ENCODE data around the gene FUNDC2.
"Not testable (repeated sequence)": the region's sequence is repeated elsewhere in the genome, so short reads cannot be mapped to it uniquely, and the experiment has no call there.

FUNDC2 gene

GRCh38 chrX:155008578-155008977 is 18.1 kb upstream of the FUNDC2 start:
- H3K4me2 ChIP-seq (ENCODE audit: insufficient read depth, low read length, poor library complexity, severe bottlenecking); H3K4me1 ChIP-seq (ENCODE audit: control insufficient read depth in 2 of 2, insufficient read depth in 1 of 2, low read depth in 1 of 2, low read length in 2 of 2); H2BK15ac ChIP-seq (ENCODE audit: low read length); H4K91ac ChIP-seq (ENCODE audit: low read depth, low read length, poor library complexity); H2BK12ac ChIP-seq (ENCODE audit: low read length); H2AFZ ChIP-seq (ENCODE audit: low read length); DNase-seq (ENCODE audit: low spot score); H3K9ac ChIP-seq (ENCODE audit: low read depth, low read length, poor library complexity); H2AK5ac ChIP-seq (ENCODE audit: low read depth, low read length); H3K36me3 ChIP-seq (replicated peaks in 1 of 2; ENCODE audit: control insufficient read depth in 2 of 2, insufficient read depth in 2 of 2, low read length in 2 of 2); H3K27me3 ChIP-seq (ENCODE audit: control insufficient read depth in 3 of 3, insufficient read depth in 3 of 3, low read depth in 1 of 3, low read length in 3 of 3); H3K9me3 ChIP-seq (replicated peaks in 1 of 2; ENCODE audit: control insufficient read depth in 2 of 2, insufficient read depth in 1 of 2, low read depth in 1 of 2, low read length in 2 of 2); H2BK5ac ChIP-seq (ENCODE audit: low read length); H3K14ac ChIP-seq (ENCODE audit: low read length); H3K79me1 ChIP-seq (ENCODE audit: low read depth, low read length); H3K4ac ChIP-seq (ENCODE audit: low read length); H3K23ac ChIP-seq (ENCODE audit: low read depth, low read length, poor library complexity); H3K4me3 ChIP-seq (ENCODE audit: low read length in 2 of 2); H2BK120ac ChIP-seq (ENCODE audit: low read depth, low read length); H4K8ac ChIP-seq (ENCODE audit: low read depth, low read length); H3K18ac ChIP-seq (ENCODE audit: low read length); H3K27ac ChIP-seq (replicated peaks; ENCODE audit: low read length): not testable (repeated sequence)
- WGBS, 2 donors (ENCODE audit: extremely low coverage in 2 of 2, insufficient read length in 2 of 2, insufficient replicate concordance in 1 of 2): no CpG with 5 or more reads among the region's 12 CpGs

GRCh38 chrX:155009994-155010472 is 16.6 kb upstream of the FUNDC2 start:
- no peak overlapping the region for H3K4ac ChIP-seq (ENCODE audit: low read length)
- no peak overlapping the region for H3K23ac ChIP-seq (ENCODE audit: low read depth, low read length, poor library complexity)
- no peak for DNase-seq (ENCODE audit: low spot score)
- H2AK5ac ChIP-seq (ENCODE audit: low read depth, low read length): no peak overlapping the region
- H3K14ac ChIP-seq (ENCODE audit: low read length): no peak overlapping the region
- H2BK15ac ChIP-seq (ENCODE audit: low read length): no peak overlapping the region
- no peaks in the 10 kb centered on the region for H3K27me3 ChIP-seq (ENCODE audit: control insufficient read depth in 3 of 3, insufficient read depth in 3 of 3, low read depth in 1 of 3, low read length in 3 of 3)
- no CpG with 5 or more reads among the region's 3 CpGs for WGBS, 2 donors (ENCODE audit: extremely low coverage in 2 of 2, insufficient read length in 2 of 2, insufficient replicate concordance in 1 of 2)
- H3K4me3 ChIP-seq (ENCODE audit: low read length in 2 of 2): no peak overlapping the region
- H3K9me3 ChIP-seq (replicated peaks in 1 of 2; ENCODE audit: control insufficient read depth in 2 of 2, insufficient read depth in 1 of 2, low read depth in 1 of 2, low read length in 2 of 2): no peaks in the 10 kb centered on the region
- no peak overlapping the region for H2BK5ac ChIP-seq (ENCODE audit: low read length)
- H2BK12ac ChIP-seq (ENCODE audit: low read length): no peak overlapping the region
- no peak overlapping the region for H2BK120ac ChIP-seq (ENCODE audit: low read depth, low read length)
- H3K4me1 ChIP-seq (ENCODE audit: control insufficient read depth in 2 of 2, insufficient read depth in 1 of 2, low read depth in 1 of 2, low read length in 2 of 2): no peaks in the 10 kb centered on the region
- no peak overlapping the region for H2AFZ ChIP-seq (ENCODE audit: low read length)
- H3K4me2 ChIP-seq (ENCODE audit: insufficient read depth, low read length, poor library complexity, severe bottlenecking): no peak overlapping the region
- no peak overlapping the region for H4K8ac ChIP-seq (ENCODE audit: low read depth, low read length)
- H4K91ac ChIP-seq (ENCODE audit: low read depth, low read length, poor library complexity): no peak overlapping the region
- no peak overlapping the region for H3K18ac ChIP-seq (ENCODE audit: low read length)
- H3K27ac ChIP-seq (replicated peaks; ENCODE audit: low read length): no peak overlapping the region
- no peak overlapping the region for H3K9ac ChIP-seq (ENCODE audit: low read depth, low read length, poor library complexity)
- no peaks in the 10 kb centered on the region for H3K36me3 ChIP-seq (replicated peaks in 1 of 2; ENCODE audit: control insufficient read depth in 2 of 2, insufficient read depth in 2 of 2, low read length in 2 of 2)
- no peaks in the 10 kb centered on the region for H3K79me1 ChIP-seq (ENCODE audit: low read depth, low read length)

- Histone ChIP-seq H4K8ac (ENCODE audit: low read depth, low read length) (no peak overlapping the region), H2BK12ac (ENCODE audit: low read length) (no peak overlapping the region), H3K27ac (replicated peaks; ENCODE audit: low read length) (no peak overlapping the region), H3K4me2 (ENCODE audit: insufficient read depth, low read length, poor library complexity, severe bottlenecking) (no peak overlapping the region), H3K4me1 (ENCODE audit: control insufficient read depth in 2 of 2, insufficient read depth in 1 of 2, low read depth in 1 of 2, low read length in 2 of 2) (no peaks in the 10 kb centered on the region), H3K9me3 (replicated peaks in 1 of 2; ENCODE audit: control insufficient read depth in 2 of 2, insufficient read depth in 1 of 2, low read depth in 1 of 2, low read length in 2 of 2) (no peaks in the 10 kb centered on the region), H2BK5ac (ENCODE audit: low read length) (no peak overlapping the region), H3K4me3 (ENCODE audit: low read length in 2 of 2) (no peak overlapping the region), H2AFZ (ENCODE audit: low read length) (no peak overlapping the region), H2BK15ac (ENCODE audit: low read length) (no peak overlapping the region), H3K9ac (ENCODE audit: low read depth, low read length, poor library complexity) (no peak overlapping the region), H3K14ac (ENCODE audit: low read length) (no peak overlapping the region), H4K91ac (ENCODE audit: low read depth, low read length, poor library complexity) (no peak overlapping the region), H3K79me1 (ENCODE audit: low read depth, low read length) (no peaks in the 10 kb centered on the region), H2AK5ac (ENCODE audit: low read depth, low read length) (no peak overlapping the region), H3K23ac (ENCODE audit: low read depth, low read length, poor library complexity) (no peak overlapping the region), H3K4ac (ENCODE audit: low read length) (no peak overlapping the region), H2BK120ac (ENCODE audit: low read depth, low read length) (no peak overlapping the region), H3K27me3 (ENCODE audit: control insufficient read depth in 3 of 3, insufficient read depth in 3 of 3, low read depth in 1 of 3, low read length in 3 of 3) (no peaks in the 10 kb centered on the region), H3K36me3 (replicated peaks in 1 of 2; ENCODE audit: control insufficient read depth in 2 of 2, insufficient read depth in 2 of 2, low read length in 2 of 2) (no peaks in the 10 kb centered on the region), H3K18ac (ENCODE audit: low read length) (no peak overlapping the region)
- WGBS, 2 donors (ENCODE audit: extremely low coverage in 2 of 2, insufficient read length in 2 of 2, insufficient replicate concordance in 1 of 2): no CpG with 5 or more reads among the region's 3 CpGs
- no peak for DNase-seq (ENCODE audit: low spot score)
Observed at GRCh38 chrX:155020591-155020990, 6.1 kb upstream of the FUNDC2 start.

- H4K8ac ChIP-seq (ENCODE audit: low read depth, low read length): no peak within 1 kb of the TSS
- H3K4ac ChIP-seq (ENCODE audit: low read length): no peak within 1 kb of the TSS
- no peaks in the 10 kb centered on the region for H3K9me3 ChIP-seq (replicated peaks in 1 of 2; ENCODE audit: control insufficient read depth in 2 of 2, insufficient read depth in 1 of 2, low read depth in 1 of 2, low read length in 2 of 2)
- no peak for DNase-seq (ENCODE audit: low spot score)
- H3K36me3 ChIP-seq (replicated peaks in 1 of 2; ENCODE audit: control insufficient read depth in 2 of 2, insufficient read depth in 2 of 2, low read length in 2 of 2): no peaks in the 10 kb centered on the region
- no peak within 1 kb of the TSS for H3K18ac ChIP-seq (ENCODE audit: low read length)
- no peak within 1 kb of the TSS for H2BK15ac ChIP-seq (ENCODE audit: low read length)
- no peak within 1 kb of the TSS for H3K9ac ChIP-seq (ENCODE audit: low read depth, low read length, poor library complexity)
- H3K27ac ChIP-seq (replicated peaks; ENCODE audit: low read length): no peak within 1 kb of the TSS
- no peak within 1 kb of the TSS for H2AFZ ChIP-seq (ENCODE audit: low read length)
- H2BK120ac ChIP-seq (ENCODE audit: low read depth, low read length): no peak within 1 kb of the TSS
- no peak within 1 kb of the TSS for H3K14ac ChIP-seq (ENCODE audit: low read length)
- no peaks in the 10 kb centered on the region for H3K27me3 ChIP-seq (ENCODE audit: control insufficient read depth in 3 of 3, insufficient read depth in 3 of 3, low read depth in 1 of 3, low read length in 3 of 3)
- no peak within 1 kb of the TSS for H2BK5ac ChIP-seq (ENCODE audit: low read length)
- no CpG with 5 or more reads among the region's 1 CpG for WGBS, 2 donors (ENCODE audit: extremely low coverage in 2 of 2, insufficient read length in 2 of 2, insufficient replicate concordance in 1 of 2)
- H3K4me2 ChIP-seq (ENCODE audit: insufficient read depth, low read length, poor library complexity, severe bottlenecking): no peak within 1 kb of the TSS
- H3K23ac ChIP-seq (ENCODE audit: low read depth, low read length, poor library complexity): no peak within 1 kb of the TSS
- H2BK12ac ChIP-seq (ENCODE audit: low read length): no peak within 1 kb of the TSS
- H3K4me1 ChIP-seq (ENCODE audit: control insufficient read depth in 2 of 2, insufficient read depth in 1 of 2, low read depth in 1 of 2, low read length in 2 of 2): no peaks in the 10 kb centered on the region
- no peak within 1 kb of the TSS for H2AK5ac ChIP-seq (ENCODE audit: low read depth, low read length)
- no peak within 1 kb of the TSS for H4K91ac ChIP-seq (ENCODE audit: low read depth, low read length, poor library complexity)
- H3K79me1 ChIP-seq (ENCODE audit: low read depth, low read length): no peaks in the 10 kb centered on the region
- H3K4me3 ChIP-seq (ENCODE audit: low read length in 2 of 2): no peak within 1 kb of the TSS
Observed at GRCh38 chrX:155022585-155022984, 4.1 kb upstream of the FUNDC2 start, which contains the start of gene F8. TSS of gene F8 (minus strand) at chrX:155022723. CDS start at chrX:155022552, 171 bp downstream.
